Activated CD4-positive, alpha-beta memory T cell treated with anti-CD3 and anti-CD28 coated beads, Interleukin-2, amount 10 ng/mL, durations not matched to agents 7 days and 5 days (primary cell): ENCODE measurements around the gene CCR4. TPM values are rescaled to one million over a fixed set of nuclear protein-coding genes. Genes with fewer than 3 reads are reported as not detected.
"Not testable (repeated sequence)": the region's sequence is repeated elsewhere in the genome, so short reads cannot be mapped to it uniquely, and the experiment has no call there.

ENCODE experiments used
- CTCF ChIA-PET: fragments of 350-600 bp; sonication (Branson Sonifier 250); formaldehyde crosslinking; loops from one replicate; lab custom pipeline; 2021; ENCODE audit warnings: antibody characterized with exemption, inconsistent platforms; lab: Charles Lee
- POLR2A ChIA-PET: fragments of 350-600 bp; sonication (Branson Sonifier 250); formaldehyde crosslinking; loops from one replicate; lab custom pipeline; 2021; ENCODE audit warnings: antibody characterized with exemption; lab: Charles Lee
- DNase-seq: peaks from one replicate; pipeline ENCODE4 v3.0.0-alpha.2; 2020
- H3K27ac Mint-ChIP-seq: one replicate; pipeline ENCODE4 v1.8.0; 2021; ENCODE audit warnings: mild to moderate bottlenecking, mixed read lengths
- H3K27me3 Mint-ChIP-seq: one replicate; pipeline ENCODE4 v1.8.0; 2021; ENCODE audit warnings: mixed read lengths
- H3K36me3 Mint-ChIP-seq: one replicate; pipeline ENCODE4 v1.8.0; 2021; ENCODE audit warnings: low read depth, mixed read lengths
- H3K4me1 Mint-ChIP-seq: one replicate; pipeline ENCODE4 v1.8.0; 2021; ENCODE audit warnings: mixed read lengths
- H3K4me3 Mint-ChIP-seq: one replicate; pipeline ENCODE4 v1.8.0; 2021; ENCODE audit warnings: mild to moderate bottlenecking, mixed read lengths
- H3K9me3 Mint-ChIP-seq: one replicate; pipeline ENCODE4 v1.8.0; 2021; ENCODE audit warnings: mixed read lengths
- total RNA-seq, 2 experiments: library from RNA; stranded (reverse); gene quantifications; one replicate each; pipeline ENCODE4 v1.2.3, GENCODE V29; 2021

Gene CCR4
- total RNA-seq, 2 experiments from 2014 or later: 117 to 118 TPM

DNA sequence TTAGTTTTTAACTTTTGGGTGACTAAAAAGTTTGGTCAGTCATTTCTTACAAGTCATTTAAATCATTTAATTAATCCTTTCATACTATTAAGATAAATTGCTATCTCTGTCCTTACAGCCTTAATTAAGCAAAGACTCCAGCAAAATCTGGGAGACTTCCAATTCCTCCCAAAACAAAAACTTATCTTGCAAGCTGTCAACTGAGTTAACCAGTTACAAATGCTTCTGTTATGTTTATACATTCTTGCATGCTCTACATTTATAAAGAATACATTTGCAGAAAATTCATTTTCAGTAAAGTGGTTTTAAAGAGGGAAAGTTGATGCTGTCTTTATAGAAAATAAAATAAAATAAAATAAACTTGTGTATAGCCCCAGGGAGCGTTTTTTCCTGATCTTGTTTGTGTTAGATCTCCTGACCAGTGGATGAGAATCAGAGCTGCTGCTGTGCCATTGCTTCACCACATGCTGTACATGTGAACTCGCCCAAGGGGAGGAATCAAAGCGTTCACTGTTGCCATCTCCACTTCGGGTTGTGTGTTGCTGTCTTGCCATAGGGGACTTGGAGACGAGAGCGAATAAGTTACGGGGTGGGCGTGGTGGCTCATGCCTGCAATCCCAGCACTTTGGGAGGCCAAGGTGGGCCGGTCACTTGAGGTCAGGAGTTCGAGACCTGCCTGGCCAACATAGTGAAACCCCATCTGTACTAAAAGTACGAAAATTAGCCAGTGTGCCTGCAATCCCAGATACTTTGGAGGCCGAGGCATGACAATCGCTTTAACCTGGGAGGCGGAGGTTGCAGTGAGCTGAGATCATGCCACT, 5.5 kb downstream of the CCR4 start:
- Mint-ChIP-seq H3K27me3 (no peaks in the 10 kb centered on the region), H3K4me3 (peak overlapping the region; percentile 61), H3K36me3 (peaks cover 58% of the 10 kb centered on the region), H3K9me3 (no peaks in the 10 kb centered on the region), H3K4me1 (peaks cover 82% of the 10 kb centered on the region), H3K27ac (peak overlapping the region; percentile 73)
- ChIA-PET POLR2A (interaction anchor here (0.9 to 1.4 kb wide), 5 partner anchors 50 to 484 kb away, joined by 3 to 5 read pairs (median 3); no protein-coding TSS in a partner anchor), CTCF (interaction anchor here (1.2 to 1.3 kb wide), 2 partner anchors 12 to 59 kb away, joined by 3 to 4 read pairs; no protein-coding TSS in a partner anchor)
- DNase-seq: no peak

DNA sequence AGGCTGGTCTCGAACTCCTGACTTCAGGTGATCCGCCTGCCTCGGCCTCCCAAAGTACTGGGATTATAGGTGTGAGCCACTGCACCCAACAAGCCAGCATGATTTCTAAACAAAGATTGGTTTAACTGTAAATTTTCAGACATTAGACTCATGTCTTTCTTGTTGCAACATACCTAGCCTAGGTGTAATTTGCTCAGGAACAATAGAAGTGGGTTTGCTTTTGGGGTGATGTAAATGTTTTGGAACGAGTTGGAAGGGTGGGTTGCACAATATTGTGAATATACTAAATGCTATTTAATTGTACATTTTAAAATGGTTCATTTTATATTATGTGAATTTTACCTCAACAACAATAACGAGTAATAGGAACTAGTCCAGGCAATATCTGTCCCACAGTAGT, 7.1 kb downstream of the CCR4 start:
- Mint-ChIP-seq H3K36me3 (peaks cover 44% of the 10 kb centered on the region), H3K9me3 (no peaks in the 10 kb centered on the region), H3K4me3 (no peak overlapping the region), H3K4me1 (peaks cover 72% of the 10 kb centered on the region), H3K27ac (peak overlapping the region; percentile 77), H3K27me3 (no peaks in the 10 kb centered on the region)
- ChIA-PET CTCF (interaction anchor here (1.5 kb wide), 1 partner anchor 72 kb away, joined by 6 read pairs; no protein-coding TSS in a partner anchor), POLR2A (interaction anchor here (1.0 to 5.9 kb wide), 5 partner anchors 10 to 137 kb away, joined by 3 to 40 read pairs (median 5); no protein-coding TSS in a partner anchor)
- no peak for DNase-seq

DNA sequence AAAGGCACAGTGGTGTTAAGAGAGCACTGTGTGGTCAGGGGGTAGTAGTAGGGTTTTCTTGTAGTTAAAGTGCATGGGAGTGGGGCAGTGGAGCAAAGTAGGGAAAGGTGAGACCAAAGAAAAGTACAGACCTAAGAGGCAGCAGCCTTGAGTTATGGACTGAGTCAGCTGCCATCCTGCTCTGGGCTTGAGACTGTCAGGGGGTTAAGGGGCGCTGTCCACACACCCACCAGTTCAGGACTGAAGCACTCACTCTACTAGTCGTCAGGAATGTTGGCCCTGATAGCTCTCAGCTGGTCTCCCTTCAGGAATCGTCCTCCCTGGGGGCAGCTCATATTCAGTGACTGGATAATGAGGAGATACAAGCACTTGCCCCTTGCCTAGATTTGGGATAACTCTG, 7.9 kb downstream of the CCR4 start:
- Mint-ChIP-seq H3K9me3 (peaks cover 6% of the 10 kb centered on the region), H3K4me1 (peaks cover 71% of the 10 kb centered on the region), H3K27me3 (no peaks in the 10 kb centered on the region), H3K27ac (peak overlapping the region; percentile 77), H3K4me3 (peak overlapping the region; percentile 52), H3K36me3 (peaks cover 44% of the 10 kb centered on the region)
- POLR2A ChIA-PET: interaction anchor here (1.0 to 5.9 kb wide), 7 partner anchors 9 to 136 kb away, joined by 3 to 40 read pairs (median 4); no protein-coding TSS in a partner anchor
- no peak for DNase-seq
- CTCF ChIA-PET: interaction anchor here (0.7 to 1.5 kb wide), 5 partner anchors 10 to 115 kb away, joined by 3 to 6 read pairs (median 3); no protein-coding TSS in a partner anchor

DNA sequence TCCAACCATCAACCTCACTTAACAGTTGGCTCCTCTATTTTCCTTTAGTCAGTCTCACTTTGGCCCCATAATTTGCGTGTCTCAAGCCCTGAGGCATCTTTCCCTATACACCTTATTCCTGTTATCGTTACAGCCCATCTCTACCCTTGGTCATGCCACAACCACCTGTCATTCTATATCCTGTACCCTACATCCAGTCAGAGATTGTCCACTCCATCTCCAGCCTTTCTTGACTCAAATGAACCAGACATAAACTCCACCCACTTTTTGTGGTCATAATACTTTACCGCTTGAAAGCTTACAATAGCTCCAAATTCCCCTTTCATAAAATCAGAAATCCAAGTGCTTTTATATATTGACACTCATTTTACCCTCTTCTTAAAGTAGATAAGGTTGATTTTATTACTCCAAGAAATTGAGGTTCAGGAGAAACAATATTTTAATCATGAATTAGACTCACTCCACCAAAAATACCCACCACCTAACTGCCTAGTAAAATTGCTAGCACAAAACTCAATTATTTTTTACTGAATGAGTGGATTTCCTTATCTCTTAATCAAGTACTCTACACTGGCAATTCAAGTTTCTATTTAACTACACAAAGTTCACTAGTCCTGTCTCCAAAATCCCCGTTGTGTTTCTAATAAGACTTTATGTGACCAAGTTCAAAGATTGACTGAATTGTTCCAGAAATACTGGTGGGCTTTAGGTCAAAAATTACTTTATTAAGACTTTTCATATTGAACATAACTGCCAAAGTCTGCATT, 9.1 kb downstream of the CCR4 start:
- Mint-ChIP-seq H3K27me3 (no peaks in the 10 kb centered on the region), H3K4me3 (peak overlapping the region; percentile 27)

DNA sequence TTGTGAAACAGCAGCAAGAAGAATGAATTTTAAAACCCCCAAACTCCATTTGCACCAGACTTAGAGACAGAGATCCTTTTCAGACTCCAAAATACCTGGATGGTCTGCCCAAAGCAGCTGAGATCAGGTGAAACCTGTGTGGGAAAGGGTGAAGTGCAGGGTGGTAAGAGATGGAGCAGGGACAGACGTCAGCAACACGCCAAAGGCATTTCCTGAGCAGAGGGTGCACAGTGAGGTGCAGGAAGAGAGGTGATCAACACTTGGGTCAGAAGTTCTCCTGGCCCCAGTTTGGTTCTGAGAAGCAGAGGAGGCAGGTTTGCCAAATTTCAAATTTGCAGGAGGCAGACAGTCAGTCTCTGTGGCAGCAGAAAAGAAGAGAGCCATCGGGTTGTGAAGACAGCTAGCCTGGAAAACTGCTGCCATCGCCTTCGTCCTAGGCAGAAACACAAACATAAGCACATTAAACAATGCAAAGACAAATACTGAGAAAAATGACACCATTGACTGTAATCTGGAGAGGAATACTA, 9.8 kb downstream of the CCR4 start:
- peaks cover 64% of the 10 kb centered on the region for H3K4me1 Mint-ChIP-seq
- peak overlapping the region; percentile 27 for H3K4me3 Mint-ChIP-seq
- H3K27me3 Mint-ChIP-seq: no peaks in the 10 kb centered on the region
- CTCF ChIA-PET: interaction anchor here (0.7 to 3.1 kb wide), 4 partner anchors 9 to 110 kb away, joined by 3 to 18 read pairs (median 6); partner anchors contain the start of gene CCR4
- POLR2A ChIA-PET: interaction anchor here (0.9 to 5.9 kb wide), 11 partner anchors 8 to 150 kb away, joined by 3 to 40 read pairs (median 5); no protein-coding TSS in a partner anchor
- H3K36me3 Mint-ChIP-seq: peaks cover 52% of the 10 kb centered on the region
- H3K27ac Mint-ChIP-seq: peak overlapping the region; percentile 77
- peaks cover 21% of the 10 kb centered on the region for H3K9me3 Mint-ChIP-seq
- DNase-seq: peak; percentile 33

More for the DNA sequence above, 9.1 kb downstream of the CCR4 start:
- no peak for DNase-seq
- POLR2A ChIA-PET: interaction anchor here (0.8 to 5.9 kb wide), 12 partner anchors 8 to 153 kb away, joined by 3 to 40 read pairs (median 4); partner anchors contain the start of gene CRTAP
- peak overlapping the region; percentile 77 for H3K27ac Mint-ChIP-seq
- peaks cover 15% of the 10 kb centered on the region for H3K9me3 Mint-ChIP-seq
- H3K4me1 Mint-ChIP-seq: peaks cover 66% of the 10 kb centered on the region
- CTCF ChIA-PET: interaction anchor here (0.8 to 3.1 kb wide), 4 partner anchors 9 to 110 kb away, joined by 3 to 18 read pairs (median 3); no protein-coding TSS in a partner anchor
- peaks cover 49% of the 10 kb centered on the region for H3K36me3 Mint-ChIP-seq

DNA sequence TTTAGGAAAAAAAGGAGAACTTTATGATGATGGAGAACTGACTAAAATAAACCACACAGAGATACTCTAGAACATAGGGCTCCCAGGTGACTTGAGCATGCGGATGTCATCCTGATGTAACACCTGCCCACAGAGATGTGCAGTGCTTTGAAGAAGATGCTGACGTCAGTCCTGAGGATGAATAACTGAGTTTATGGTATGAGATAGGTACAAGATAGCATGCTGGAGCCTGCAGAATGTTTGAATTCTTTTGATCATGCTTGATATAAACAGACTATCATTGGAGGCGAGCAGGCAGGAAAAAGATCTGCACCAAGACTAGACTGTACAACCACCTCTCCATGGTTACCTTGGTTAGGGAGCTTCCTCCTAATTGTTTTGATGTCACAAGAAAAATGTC, 12.4 kb downstream of the CCR4 start:
- Mint-ChIP-seq H3K27me3 (no peaks in the 10 kb centered on the region), H3K4me3 (no peak overlapping the region), H3K27ac (peak overlapping the region; percentile 40), H3K9me3 (peaks cover 28% of the 10 kb centered on the region), H3K36me3 (peaks cover 56% of the 10 kb centered on the region), H3K4me1 (peaks cover 49% of the 10 kb centered on the region)
- CTCF ChIA-PET: no interaction called here
- DNase-seq: no peak
- POLR2A ChIA-PET: interaction anchor here (1.0 to 5.9 kb wide), 2 partner anchors 9 to 100 kb away, joined by 3 to 40 read pairs; no protein-coding TSS in a partner anchor

DNA sequence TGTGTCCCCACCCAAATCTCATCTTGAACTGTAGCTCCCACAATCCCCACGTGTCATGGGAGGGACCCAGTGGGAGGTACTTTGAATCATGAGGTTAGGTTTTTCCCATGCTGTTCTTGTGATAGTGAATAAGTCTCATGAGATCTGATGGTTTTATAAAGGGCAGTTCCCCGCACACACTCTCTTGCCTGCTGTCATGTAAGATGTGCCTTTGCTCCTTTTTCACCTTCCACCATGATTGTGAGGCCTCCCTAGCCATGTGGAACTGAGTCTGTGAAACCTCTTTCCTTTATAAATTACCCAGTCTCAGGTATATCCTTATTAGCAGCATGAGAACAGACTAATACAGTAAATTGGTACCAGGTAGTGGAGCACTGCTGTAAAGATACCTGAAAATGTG, 13.3 kb downstream of the CCR4 start:
- Mint-ChIP-seq H3K36me3 (peaks cover 57% of the 10 kb centered on the region), H3K9me3 (peaks cover 28% of the 10 kb centered on the region), H3K4me1 (peaks cover 40% of the 10 kb centered on the region)
- CTCF ChIA-PET, POLR2A ChIA-PET, H3K27me3 Mint-ChIP-seq, DNase-seq, H3K4me3 Mint-ChIP-seq, H3K27ac Mint-ChIP-seq: not testable (repeated sequence)

DNA sequence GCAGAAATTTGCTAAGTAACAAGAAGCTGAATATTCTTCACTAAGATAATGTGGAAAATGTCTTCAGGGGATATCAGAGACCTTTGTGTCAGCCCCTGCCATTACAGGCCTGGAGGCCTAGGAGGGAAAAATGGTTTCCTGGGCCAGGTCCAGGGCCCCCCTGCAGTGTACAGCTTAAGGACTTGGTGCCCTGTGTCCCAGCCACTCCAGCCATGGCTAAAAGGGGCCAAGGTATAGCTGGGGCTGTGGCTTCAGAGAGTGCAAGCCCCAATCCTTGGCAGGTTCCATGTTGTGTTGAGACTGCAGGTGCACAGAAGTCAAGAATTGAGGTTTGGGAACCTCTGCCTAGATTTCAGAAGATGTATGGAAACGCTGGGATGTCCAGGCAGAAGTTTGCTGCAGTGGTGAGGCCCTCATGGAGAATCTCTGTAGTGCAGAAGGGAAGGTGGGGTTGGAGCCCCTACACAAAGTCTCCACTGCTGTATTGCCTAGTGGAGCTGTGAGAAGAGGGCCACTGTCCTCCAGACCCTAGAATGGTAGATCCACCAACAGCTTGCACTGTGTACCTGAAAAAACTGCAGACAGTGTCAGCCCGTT, 14.3 kb downstream of the CCR4 start:
- Mint-ChIP-seq H3K4me1 (peaks cover 31% of the 10 kb centered on the region), H3K36me3 (peaks cover 60% of the 10 kb centered on the region), H3K9me3 (peaks cover 28% of the 10 kb centered on the region)
- H3K4me3 Mint-ChIP-seq, CTCF ChIA-PET, H3K27me3 Mint-ChIP-seq, H3K27ac Mint-ChIP-seq, DNase-seq, POLR2A ChIA-PET: not testable (repeated sequence)

DNA sequence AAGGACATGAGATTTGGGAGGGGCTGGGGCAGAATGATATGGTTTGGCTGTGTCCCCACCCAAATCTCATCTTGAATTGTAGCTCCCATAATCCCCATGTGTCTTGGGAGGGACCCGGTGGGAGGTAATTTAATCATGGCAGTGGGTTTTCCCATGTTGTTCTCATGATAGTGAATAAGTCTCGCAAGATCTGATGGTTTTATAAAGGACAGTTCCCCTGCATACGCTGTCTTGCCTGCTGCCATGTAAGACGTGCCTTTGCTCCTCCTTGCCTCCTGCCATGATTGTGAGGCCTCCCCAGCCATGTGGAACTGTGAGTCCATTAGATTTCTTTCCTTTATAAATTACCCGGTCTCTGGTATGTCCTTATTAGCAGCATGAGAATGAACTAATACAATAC, 15.2 kb downstream of the CCR4 start:
- CTCF ChIA-PET, H3K27ac Mint-ChIP-seq, DNase-seq, H3K4me3 Mint-ChIP-seq, H3K27me3 Mint-ChIP-seq: not testable (repeated sequence)
- POLR2A ChIA-PET: interaction anchor here (1.2 kb wide), 1 partner anchor 65 kb away, joined by 4 read pairs; no protein-coding TSS in a partner anchor
- Mint-ChIP-seq H3K9me3 (peaks cover 28% of the 10 kb centered on the region), H3K36me3 (peaks cover 62% of the 10 kb centered on the region), H3K4me1 (peaks cover 24% of the 10 kb centered on the region)

DNA sequence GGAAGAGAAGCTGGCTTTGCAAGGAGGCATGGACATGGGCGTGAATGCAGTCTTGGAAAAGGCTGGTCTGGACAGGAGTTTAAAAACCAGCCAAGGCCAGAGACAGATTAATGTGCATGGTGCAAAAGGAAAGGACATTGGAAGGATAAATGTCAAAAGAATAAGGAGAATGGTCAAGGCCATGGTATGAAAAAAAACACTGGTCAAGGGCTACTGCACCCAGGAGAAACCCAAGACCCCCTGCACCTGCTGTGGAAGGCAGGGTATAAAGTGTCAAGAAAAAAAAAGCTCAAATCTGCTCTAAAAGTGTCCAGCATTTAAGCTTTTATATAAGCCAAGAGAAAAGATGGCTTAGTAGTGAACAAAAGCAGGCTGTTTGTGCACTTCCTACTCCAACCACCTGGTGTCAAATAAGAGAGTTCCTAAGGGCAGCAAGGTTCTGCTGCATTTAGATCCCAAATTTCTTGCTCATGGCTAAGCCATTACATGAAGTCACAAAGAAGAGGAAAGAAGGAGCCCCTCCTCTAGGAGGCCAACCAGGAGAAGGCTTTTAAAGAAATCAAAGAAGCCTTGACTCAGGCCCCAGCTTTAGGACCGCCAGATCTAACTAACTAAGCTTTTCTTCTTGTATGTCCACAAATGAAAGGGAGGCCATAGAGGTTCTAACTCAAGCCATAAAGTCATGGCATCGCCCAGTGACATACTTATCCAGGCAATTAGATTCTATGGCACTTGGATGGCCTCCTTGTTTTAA, 16.9 kb downstream of the CCR4 start:
- H3K36me3 Mint-ChIP-seq: peaks cover 66% of the 10 kb centered on the region
- H3K9me3 Mint-ChIP-seq: peaks cover 28% of the 10 kb centered on the region
- ChIA-PET CTCF (interaction anchor here (1.0 to 1.6 kb wide), 5 partner anchors 9 to 106 kb away, joined by 3 to 6 read pairs (median 3); no protein-coding TSS in a partner anchor), POLR2A (interaction anchor here (0.7 to 1.6 kb wide), 6 partner anchors 9 to 103 kb away, joined by 3 to 5 read pairs (median 4); no protein-coding TSS in a partner anchor)
- no peak overlapping the region for H3K4me3 Mint-ChIP-seq
- peaks cover 32% of the 10 kb centered on the region for H3K4me1 Mint-ChIP-seq
- H3K27me3 Mint-ChIP-seq: no peaks in the 10 kb centered on the region
- DNase-seq: no peak
- H3K27ac Mint-ChIP-seq: no peak overlapping the region

DNA sequence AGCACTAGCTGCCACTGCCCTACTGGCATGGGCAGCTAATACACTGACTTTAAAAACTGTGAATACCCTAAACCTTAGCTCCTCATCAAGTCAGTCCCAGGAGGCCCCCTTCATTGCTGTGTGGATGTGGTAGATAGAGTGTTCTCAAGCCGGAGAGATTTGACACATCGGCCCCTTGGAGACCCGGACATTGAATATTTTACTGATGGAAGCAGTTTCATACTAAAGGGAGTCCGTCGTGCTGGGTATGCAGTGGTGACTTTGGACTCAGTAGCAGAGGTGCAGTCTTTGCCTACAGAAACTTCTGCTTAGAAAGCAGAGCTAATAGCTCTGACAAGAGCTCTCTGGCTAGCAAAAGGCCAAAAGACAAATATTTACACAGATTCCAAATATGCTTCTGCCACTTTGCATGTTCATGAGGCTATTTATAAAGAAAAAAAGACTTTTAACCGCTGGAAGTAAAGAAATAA, 17.5 kb downstream of the CCR4 start:
- Mint-ChIP-seq H3K9me3 (peaks cover 26% of the 10 kb centered on the region), H3K4me1 (peaks cover 34% of the 10 kb centered on the region), H3K27ac (no peak overlapping the region), H3K27me3 (no peaks in the 10 kb centered on the region), H3K4me3 (no peak overlapping the region), H3K36me3 (peaks cover 62% of the 10 kb centered on the region)
- ChIA-PET CTCF (interaction anchor here (1.0 to 1.6 kb wide), 5 partner anchors 9 to 106 kb away, joined by 3 to 6 read pairs (median 3); no protein-coding TSS in a partner anchor), POLR2A (interaction anchor here (1.3 to 1.6 kb wide), 5 partner anchors 10 to 102 kb away, joined by 3 to 5 read pairs (median 4); no protein-coding TSS in a partner anchor)
- DNase-seq: no peak
